Measurements from ENCODE around the gene PRKCE.
"Not testable (repeated sequence)": the region's sequence is repeated elsewhere in the genome, so short reads cannot be mapped to it uniquely, and the experiment has no call there.

Gene PRKCE

GRCh38 chr2:45713136-45713535, 61.7 kb downstream of the PRKCE start:
- no peak overlapping the region for H3K27ac ChIP-seq (ENCODE audit: low read length)

GRCh38 chr2:45713591-45713990, 62.1 kb downstream of the PRKCE start:
- no peaks in the 10 kb centered on the region for H3K36me3 ChIP-seq (ENCODE audit: control insufficient read depth in 2 of 2, insufficient read depth in 2 of 2, low read length in 2 of 2)

More at GRCh38 chr2:45713136-45713535, 61.7 kb downstream of the PRKCE start:
- H3K27me3 ChIP-seq (ENCODE audit: control insufficient read depth in 1 of 2, insufficient read depth in 2 of 2, low read length in 2 of 2) = no peaks in the 10 kb centered on the region
- no peak overlapping the region for H3K4me3 ChIP-seq (ENCODE audit: low read length in 2 of 2)
- peaks cover 6% of the 10 kb centered on the region for H3K4me1 ChIP-seq (ENCODE audit: control insufficient read depth, insufficient read depth, low read length)
- no peaks in the 10 kb centered on the region for H3K36me3 ChIP-seq (ENCODE audit: control insufficient read depth in 2 of 2, insufficient read depth in 2 of 2, low read length in 2 of 2)
- no peaks in the 10 kb centered on the region for H3K9me3 ChIP-seq (ENCODE audit: control insufficient read depth in 2 of 2, low read length in 2 of 2)
- no peak overlapping the region for H3K9ac ChIP-seq (ENCODE audit: low read length in 2 of 2)

GRCh38 chr2:45714679-45715078, 63.2 kb downstream of the PRKCE start:
- no peak overlapping the region for H3K9ac ChIP-seq (ENCODE audit: low read length in 2 of 2)
- no peak overlapping the region for H3K27ac ChIP-seq (ENCODE audit: low read length)
- no peak overlapping the region for H3K4me3 ChIP-seq (ENCODE audit: low read length in 2 of 2)
- no peaks in the 10 kb centered on the region for H3K9me3 ChIP-seq (ENCODE audit: control insufficient read depth in 2 of 2, low read length in 2 of 2)
- H3K4me1 ChIP-seq (ENCODE audit: control insufficient read depth, insufficient read depth, low read length) = peaks cover 9% of the 10 kb centered on the region
- H3K27me3 ChIP-seq (ENCODE audit: control insufficient read depth in 1 of 2, insufficient read depth in 2 of 2, low read length in 2 of 2) = no peaks in the 10 kb centered on the region
- no peaks in the 10 kb centered on the region for H3K36me3 ChIP-seq (ENCODE audit: control insufficient read depth in 2 of 2, insufficient read depth in 2 of 2, low read length in 2 of 2)

More at GRCh38 chr2:45713591-45713990, 62.1 kb downstream of the PRKCE start:
- H3K4me1 ChIP-seq (ENCODE audit: control insufficient read depth, insufficient read depth, low read length) = peaks cover 6% of the 10 kb centered on the region
- H3K27me3 ChIP-seq (ENCODE audit: control insufficient read depth in 1 of 2, insufficient read depth in 2 of 2, low read length in 2 of 2) = no peaks in the 10 kb centered on the region
- no peak overlapping the region for H3K9ac ChIP-seq (ENCODE audit: low read length in 2 of 2)
- no peaks in the 10 kb centered on the region for H3K9me3 ChIP-seq (ENCODE audit: control insufficient read depth in 2 of 2, low read length in 2 of 2)
- H3K4me3 ChIP-seq (ENCODE audit: low read length in 2 of 2) = no peak overlapping the region
- H3K27ac ChIP-seq (ENCODE audit: low read length) = no peak overlapping the region

GRCh38 chr2:45715601-45716379, 64.3 kb downstream of the PRKCE start:
- Histone ChIP-seq H3K27me3 (ENCODE audit: control insufficient read depth in 1 of 2, insufficient read depth in 2 of 2, low read length in 2 of 2) (no peaks in the 10 kb centered on the region), H3K4me1 (ENCODE audit: control insufficient read depth, insufficient read depth, low read length) (peaks cover 13% of the 10 kb centered on the region), H3K9me3 (ENCODE audit: control insufficient read depth in 2 of 2, low read length in 2 of 2) (no peaks in the 10 kb centered on the region), H3K36me3 (ENCODE audit: control insufficient read depth in 2 of 2, insufficient read depth in 2 of 2, low read length in 2 of 2) (no peaks in the 10 kb centered on the region), H3K4me3 (ENCODE audit: low read length in 2 of 2) (no peak overlapping the region), H3K27ac (ENCODE audit: low read length) (no peak overlapping the region), H3K9ac (ENCODE audit: low read length in 2 of 2) (no peak overlapping the region)

GRCh38 chr2:45716432-45716831, 65.0 kb downstream of the PRKCE start:
- not testable (repeated sequence) for H3K4me3 ChIP-seq (ENCODE audit: low read length in 2 of 2); H3K27ac ChIP-seq (ENCODE audit: low read length); H3K27me3 ChIP-seq (ENCODE audit: control insufficient read depth in 1 of 2, insufficient read depth in 2 of 2, low read length in 2 of 2); H3K9ac ChIP-seq (ENCODE audit: low read length in 2 of 2); H3K9me3 ChIP-seq (ENCODE audit: control insufficient read depth in 2 of 2, low read length in 2 of 2); H3K36me3 ChIP-seq (ENCODE audit: control insufficient read depth in 2 of 2, insufficient read depth in 2 of 2, low read length in 2 of 2)
- peaks cover 13% of the 10 kb centered on the region for H3K4me1 ChIP-seq (ENCODE audit: control insufficient read depth, insufficient read depth, low read length)

- Histone ChIP-seq H3K27me3 (ENCODE audit: control insufficient read depth in 1 of 2, insufficient read depth in 2 of 2, low read length in 2 of 2) (no peaks in the 10 kb centered on the region), H3K9me3 (ENCODE audit: control insufficient read depth in 2 of 2, low read length in 2 of 2) (no peaks in the 10 kb centered on the region), H3K4me3 (ENCODE audit: low read length in 2 of 2) (no peak overlapping the region), H3K27ac (ENCODE audit: low read length) (no peak overlapping the region), H3K36me3 (ENCODE audit: control insufficient read depth in 2 of 2, insufficient read depth in 2 of 2, low read length in 2 of 2) (no peaks in the 10 kb centered on the region), H3K4me1 (ENCODE audit: control insufficient read depth, insufficient read depth, low read length) (peaks cover 13% of the 10 kb centered on the region), H3K9ac (ENCODE audit: low read length in 2 of 2) (no peak overlapping the region)
These were observed 65.4 kb downstream of the PRKCE start for GRCh38 chr2:45716915-45717314.

- no peaks in the 10 kb centered on the region for H3K36me3 ChIP-seq (ENCODE audit: control insufficient read depth in 2 of 2, insufficient read depth in 2 of 2, low read length in 2 of 2)
- H3K27ac ChIP-seq (ENCODE audit: low read length) = no peak overlapping the region
- H3K4me1 ChIP-seq (ENCODE audit: control insufficient read depth, insufficient read depth, low read length) = peaks cover 14% of the 10 kb centered on the region
- H3K27me3 ChIP-seq (ENCODE audit: control insufficient read depth in 1 of 2, insufficient read depth in 2 of 2, low read length in 2 of 2) = no peaks in the 10 kb centered on the region
- no peak overlapping the region for H3K4me3 ChIP-seq (ENCODE audit: low read length in 2 of 2)
- no peak overlapping the region for H3K9ac ChIP-seq (ENCODE audit: low read length in 2 of 2)
- no peaks in the 10 kb centered on the region for H3K9me3 ChIP-seq (ENCODE audit: control insufficient read depth in 2 of 2, low read length in 2 of 2)
These were observed 68.7 kb downstream of the PRKCE start for GRCh38 chr2:45720210-45720609.

- Histone ChIP-seq H3K27me3 (ENCODE audit: control insufficient read depth in 1 of 2, insufficient read depth in 2 of 2, low read length in 2 of 2) (no peaks in the 10 kb centered on the region), H3K9me3 (ENCODE audit: control insufficient read depth in 2 of 2, low read length in 2 of 2) (no peaks in the 10 kb centered on the region), H3K9ac (ENCODE audit: low read length in 2 of 2) (no peak overlapping the region), H3K4me3 (ENCODE audit: low read length in 2 of 2) (no peak overlapping the region), H3K36me3 (ENCODE audit: control insufficient read depth in 2 of 2, insufficient read depth in 2 of 2, low read length in 2 of 2) (no peaks in the 10 kb centered on the region), H3K27ac (ENCODE audit: low read length) (no peak overlapping the region), H3K4me1 (ENCODE audit: control insufficient read depth, insufficient read depth, low read length) (peaks cover 13% of the 10 kb centered on the region)
These were observed 69.7 kb downstream of the PRKCE start for GRCh38 chr2:45721150-45721549.

- no peaks in the 10 kb centered on the region for H3K27me3 ChIP-seq (ENCODE audit: control insufficient read depth in 1 of 2, insufficient read depth in 2 of 2, low read length in 2 of 2)
- no peak overlapping the region for H3K9ac ChIP-seq (ENCODE audit: low read length in 2 of 2)
- H3K4me1 ChIP-seq (ENCODE audit: control insufficient read depth, insufficient read depth, low read length) = peaks cover 13% of the 10 kb centered on the region
- no peak overlapping the region for H3K4me3 ChIP-seq (ENCODE audit: low read length in 2 of 2)
- no peaks in the 10 kb centered on the region for H3K36me3 ChIP-seq (ENCODE audit: control insufficient read depth in 2 of 2, insufficient read depth in 2 of 2, low read length in 2 of 2)
- H3K27ac ChIP-seq (ENCODE audit: low read length) = no peak overlapping the region
- H3K9me3 ChIP-seq (ENCODE audit: control insufficient read depth in 2 of 2, low read length in 2 of 2) = no peaks in the 10 kb centered on the region
These were observed 71.0 kb downstream of the PRKCE start for GRCh38 chr2:45722477-45722876.

GRCh38 chr2:45723857-45724256, 72.4 kb downstream of the PRKCE start:
- H3K4me1 ChIP-seq (ENCODE audit: control insufficient read depth, insufficient read depth, low read length) = peaks cover 13% of the 10 kb centered on the region
- no peaks in the 10 kb centered on the region for H3K9me3 ChIP-seq (ENCODE audit: control insufficient read depth in 2 of 2, low read length in 2 of 2)
- no peak overlapping the region for H3K27ac ChIP-seq (ENCODE audit: low read length)

GRCh38 chr2:45724335-45724734, 72.9 kb downstream of the PRKCE start:
- H3K9ac ChIP-seq (ENCODE audit: low read length in 2 of 2) = no peak overlapping the region
- H3K4me1 ChIP-seq (ENCODE audit: control insufficient read depth, insufficient read depth, low read length) = peaks cover 13% of the 10 kb centered on the region
- no peak overlapping the region for H3K27ac ChIP-seq (ENCODE audit: low read length)
- H3K4me3 ChIP-seq (ENCODE audit: low read length in 2 of 2) = no peak overlapping the region
- H3K36me3 ChIP-seq (ENCODE audit: control insufficient read depth in 2 of 2, insufficient read depth in 2 of 2, low read length in 2 of 2) = no peaks in the 10 kb centered on the region
- H3K27me3 ChIP-seq (ENCODE audit: control insufficient read depth in 1 of 2, insufficient read depth in 2 of 2, low read length in 2 of 2) = no peaks in the 10 kb centered on the region
- H3K9me3 ChIP-seq (ENCODE audit: control insufficient read depth in 2 of 2, low read length in 2 of 2) = no peaks in the 10 kb centered on the region

More at GRCh38 chr2:45723857-45724256, 72.4 kb downstream of the PRKCE start:
- H3K36me3 ChIP-seq (ENCODE audit: control insufficient read depth in 2 of 2, insufficient read depth in 2 of 2, low read length in 2 of 2) = no peaks in the 10 kb centered on the region
- H3K27me3 ChIP-seq (ENCODE audit: control insufficient read depth in 1 of 2, insufficient read depth in 2 of 2, low read length in 2 of 2) = no peaks in the 10 kb centered on the region
- no peak overlapping the region for H3K4me3 ChIP-seq (ENCODE audit: low read length in 2 of 2)
- H3K9ac ChIP-seq (ENCODE audit: low read length in 2 of 2) = no peak overlapping the region
